Fibroblast of peridontal ligament (primary cell): ENCODE results near the gene CENPF.
"Not testable (repeated sequence)": the region's sequence is repeated elsewhere in the genome, so short reads cannot be mapped to it uniquely, and the experiment has no call there.

Experiments
- DNase-seq: peaks from one replicate; pipeline ENCODE4 v3.0.0-alpha.2; 2010; ENCODE audit errors: extremely low read depth

CENPF gene

GRCh38 chr1:214584805-214585766 lies 17.9 kb upstream of the CENPF start:
- DNase-seq, result peak; percentile 78

- no peak for DNase-seq
These were observed 16.4 kb upstream of the CENPF start for GRCh38 chr1:214586621-214587020.

- no peak for DNase-seq
These were observed 15.8 kb upstream of the CENPF start for GRCh38 chr1:214587165-214587564.

- no peak for DNase-seq
These were observed 13.9 kb upstream of the CENPF start for GRCh38 chr1:214588963-214589597.

GRCh38 chr1:214590696-214591095 lies 12.3 kb upstream of the CENPF start:
- no peak for DNase-seq

- not testable (repeated sequence) for DNase-seq
These were observed 11.1 kb upstream of the CENPF start for GRCh38 chr1:214591918-214592317.

- no peak for DNase-seq
These were observed 9.8 kb upstream of the CENPF start for GRCh38 chr1:214593158-214593557.

GRCh38 chr1:214603819-214604252 lies 841 bp downstream of the CENPF start:
- DNase-seq, result no peak

GRCh38 chr1:214604523-214604922 lies 1.5 kb downstream of the CENPF start:
- DNase-seq, result peak; percentile 49

GRCh38 chr1:214605484-214605883 lies 2.5 kb downstream of the CENPF start:
- DNase-seq, result not testable (repeated sequence)

- not testable (repeated sequence) for DNase-seq
These were observed 3.2 kb downstream of the CENPF start for GRCh38 chr1:214605933-214606925.

- DNase-seq, result not testable (repeated sequence)
These were observed 4.7 kb downstream of the CENPF start for GRCh38 chr1:214607492-214608215.

GRCh38 chr1:214608216-214608783 lies 5.3 kb downstream of the CENPF start:
- DNase-seq, result not testable (repeated sequence)

- DNase-seq, result not testable (repeated sequence)
These were observed 5.8 kb downstream of the CENPF start for GRCh38 chr1:214608817-214609216.

- DNase-seq, result no peak
These were observed 6.7 kb downstream of the CENPF start for GRCh38 chr1:214609692-214610091.

- DNase-seq, result not testable (repeated sequence)
These were observed 7.1 kb downstream of the CENPF start for GRCh38 chr1:214610136-214610535.

- no peak for DNase-seq
These were observed 12.1 kb downstream of the CENPF start for GRCh38 chr1:214615109-214615508.

GRCh38 chr1:214615871-214616270 lies 12.9 kb downstream of the CENPF start:
- peak; percentile 81 for DNase-seq

GRCh38 chr1:214617246-214617645 lies 14.3 kb downstream of the CENPF start:
- no peak for DNase-seq

- no peak for DNase-seq
These were observed 14.8 kb downstream of the CENPF start for GRCh38 chr1:214617843-214618242.

GRCh38 chr1:214621236-214621635 lies 18.2 kb downstream of the CENPF start:
- DNase-seq, result no peak
